ENCODE results near the gene TNFRSF4.

The TNFRSF4 gene

DNA sequence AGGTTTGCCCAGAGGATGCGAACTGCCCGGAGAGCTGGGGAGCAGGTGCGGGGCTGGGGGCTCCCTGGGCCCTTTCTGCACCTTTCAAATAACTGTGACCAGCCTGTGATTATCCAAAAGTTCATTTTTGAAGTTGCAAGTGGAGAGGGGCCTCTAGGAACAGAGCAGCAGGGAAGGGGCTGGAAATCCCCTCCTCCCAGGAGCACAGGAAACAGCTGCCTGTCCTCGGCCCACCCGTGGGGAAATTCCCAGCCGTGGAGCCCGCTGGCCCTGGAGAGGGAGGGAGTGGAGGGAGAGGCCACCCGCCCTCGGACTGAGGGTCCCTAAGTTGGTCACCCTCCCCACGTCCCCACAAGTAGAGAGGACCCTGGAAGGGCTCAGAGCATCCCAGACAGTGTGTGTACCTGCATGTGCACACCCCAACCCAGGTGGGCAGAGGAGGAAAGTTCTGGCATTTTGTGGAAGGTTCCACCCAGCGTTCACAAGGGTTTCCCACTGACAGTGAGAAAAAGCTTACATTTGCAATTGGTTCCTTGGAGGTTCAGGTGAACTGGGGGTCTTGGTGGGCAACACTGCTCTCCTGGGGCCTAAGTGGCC is 1.2 kb upstream of the TNFRSF4 start:
- H3K27ac ChIP-seq = no peak overlapping the region

DNA sequence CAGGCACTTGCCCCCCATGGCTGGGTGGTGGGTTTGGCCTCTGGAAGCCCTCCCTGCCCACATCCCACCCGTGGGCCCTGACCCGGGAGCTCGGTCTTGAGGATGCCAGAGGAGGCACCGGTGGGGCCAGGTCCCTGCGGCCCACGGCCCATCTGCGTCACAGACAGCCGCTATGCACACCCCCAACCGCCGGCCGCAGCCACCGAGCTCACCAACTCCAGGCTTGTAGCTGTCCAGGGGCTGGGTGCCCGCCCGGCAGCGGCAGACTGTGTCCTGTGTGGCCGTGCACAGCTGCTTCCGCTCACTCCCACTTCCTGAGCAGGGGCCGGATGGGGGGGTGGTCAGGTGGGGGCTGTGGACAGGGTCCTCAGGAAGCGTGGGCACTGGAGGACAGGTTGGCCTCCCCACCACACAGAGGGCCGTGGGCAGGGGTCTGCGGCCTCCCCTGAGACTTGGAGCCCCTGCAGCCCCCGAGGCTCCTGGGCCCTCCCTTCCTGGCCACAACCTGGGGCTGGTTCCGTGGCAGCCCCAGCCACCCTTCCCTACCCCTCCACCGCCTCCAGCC is 1.1 kb downstream of the TNFRSF4 start:
- no peak for TF ChIP-seq ZFX (IDR thresholded peaks at IDR 0.05; ENCODE audit: borderline replicate concordance)
- TF ChIP-seq, protein P1, sequence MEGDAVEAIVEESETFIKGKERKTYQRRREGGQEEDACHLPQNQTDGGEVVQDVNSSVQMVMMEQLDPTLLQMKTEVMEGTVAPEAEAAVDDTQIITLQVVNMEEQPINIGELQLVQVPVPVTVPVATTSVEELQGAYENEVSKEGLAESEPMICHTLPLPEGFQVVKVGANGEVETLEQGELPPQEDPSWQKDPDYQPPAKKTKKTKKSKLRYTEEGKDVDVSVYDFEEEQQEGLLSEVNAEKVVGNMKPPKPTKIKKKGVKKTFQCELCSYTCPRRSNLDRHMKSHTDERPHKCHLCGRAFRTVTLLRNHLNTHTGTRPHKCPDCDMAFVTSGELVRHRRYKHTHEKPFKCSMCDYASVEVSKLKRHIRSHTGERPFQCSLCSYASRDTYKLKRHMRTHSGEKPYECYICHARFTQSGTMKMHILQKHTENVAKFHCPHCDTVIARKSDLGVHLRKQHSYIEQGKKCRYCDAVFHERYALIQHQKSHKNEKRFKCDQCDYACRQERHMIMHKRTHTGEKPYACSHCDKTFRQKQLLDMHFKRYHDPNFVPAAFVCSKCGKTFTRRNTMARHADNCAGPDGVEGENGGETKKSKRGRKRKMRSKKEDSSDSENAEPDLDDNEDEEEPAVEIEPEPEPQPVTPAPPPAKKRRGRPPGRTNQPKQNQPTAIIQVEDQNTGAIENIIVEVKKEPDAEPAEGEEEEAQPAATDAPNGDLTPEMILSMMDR (IDR thresholded peaks at IDR 0.05) = no peak
- no peak overlapping the region for H3K27ac ChIP-seq

More for the DNA sequence above, 1.2 kb upstream of the TNFRSF4 start:
- no peak for TF ChIP-seq ZFX (IDR thresholded peaks at IDR 0.05; ENCODE audit: borderline replicate concordance)
- TF ChIP-seq, protein P1 (IDR thresholded peaks at IDR 0.05) = no peak

DNA sequence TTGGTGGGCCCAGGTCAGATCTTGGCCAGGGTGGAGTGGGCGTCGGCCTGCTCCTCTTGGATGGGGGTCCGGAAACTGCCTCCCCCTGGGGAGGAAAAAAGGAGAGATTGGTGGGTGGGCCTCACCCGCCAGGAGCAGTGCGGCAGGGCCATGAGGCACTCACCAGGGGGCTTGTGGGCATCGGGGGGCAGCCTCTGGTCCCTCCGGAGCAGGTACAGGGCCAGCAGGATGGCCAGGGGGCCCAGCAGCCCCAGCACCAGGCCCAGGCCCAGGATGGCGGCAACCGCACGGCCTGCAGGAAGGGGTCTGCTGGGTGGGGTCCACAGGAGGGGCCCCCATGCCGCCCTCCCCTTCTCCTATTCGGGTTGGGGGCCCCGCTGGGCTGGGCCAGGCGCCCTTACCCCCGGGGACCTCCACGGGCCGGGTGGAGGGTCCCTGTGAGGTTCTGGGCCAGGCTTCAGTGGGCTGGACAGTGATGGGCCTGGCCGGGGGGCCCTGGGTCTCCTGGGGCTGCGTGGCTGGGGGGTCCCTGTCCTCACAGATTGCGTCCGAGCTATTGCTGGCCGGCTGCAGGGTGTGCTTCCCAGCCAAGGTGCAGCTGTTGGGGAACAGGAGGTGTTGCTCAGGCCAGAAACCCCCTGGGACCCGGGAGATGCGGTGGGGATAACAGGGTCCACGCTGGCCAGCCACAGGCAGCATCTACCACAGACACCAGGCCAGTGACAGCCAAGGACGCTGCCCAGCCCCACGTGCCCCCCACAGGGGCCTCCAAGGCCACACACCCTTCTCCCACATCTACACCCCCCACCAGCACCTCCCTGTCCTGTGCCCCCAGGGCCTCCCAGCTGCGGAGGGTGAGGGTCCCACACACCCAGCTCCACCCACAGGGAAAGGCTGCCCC is 2.2 kb downstream of the TNFRSF4 start:
- TF ChIP-seq ZFX (IDR thresholded peaks at IDR 0.05; ENCODE audit: borderline replicate concordance) = no peak
- TF ChIP-seq, protein P1 (IDR thresholded peaks at IDR 0.05) = no peak
- no peak overlapping the region for H3K27ac ChIP-seq

DNA sequence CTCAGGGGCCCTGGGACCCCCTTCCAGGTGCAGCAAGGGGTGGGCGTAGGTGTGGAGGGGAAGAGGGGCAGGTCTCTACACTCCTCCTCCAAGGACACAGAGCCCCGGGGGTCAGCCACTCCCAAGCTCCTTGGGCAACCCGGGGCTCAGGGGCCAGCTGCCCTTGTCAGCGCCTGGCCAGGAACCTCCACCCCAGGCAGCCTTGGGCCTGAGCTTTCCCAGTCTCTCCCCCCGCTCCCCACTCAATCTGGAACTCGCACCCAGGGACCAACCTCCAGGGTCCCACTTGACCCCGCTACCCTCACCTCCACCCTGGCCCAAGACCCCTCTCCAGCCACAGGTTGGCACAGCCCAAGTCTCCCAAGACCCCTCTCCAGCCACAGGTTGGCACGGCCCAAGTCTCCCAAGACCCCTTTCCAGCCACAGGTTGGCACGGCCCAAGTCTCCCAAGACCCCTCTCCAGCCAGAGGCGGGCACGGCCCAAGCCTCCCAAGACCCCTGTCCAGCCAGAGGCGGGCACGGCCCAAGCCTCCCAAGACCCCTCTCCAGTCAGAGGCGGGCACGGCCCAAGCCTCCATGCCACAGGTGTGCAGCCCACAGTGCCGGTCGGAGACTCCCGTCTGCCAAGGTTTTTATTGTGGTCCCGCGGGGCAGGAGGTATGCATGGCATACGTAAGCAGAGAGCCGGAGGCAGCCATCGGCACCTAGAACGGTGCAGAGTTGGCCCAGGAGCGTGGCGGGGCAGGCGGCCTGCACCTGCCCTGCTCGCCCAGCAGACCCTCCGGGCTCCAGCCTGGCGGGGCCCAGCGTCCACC is 3.0 kb downstream of the TNFRSF4 start:
- H3K27ac ChIP-seq = no peak overlapping the region
- TF ChIP-seq, protein P1 (IDR thresholded peaks at IDR 0.05) = no peak
- TF ChIP-seq ZFX (IDR thresholded peaks at IDR 0.05; ENCODE audit: borderline replicate concordance) = no peak

DNA sequence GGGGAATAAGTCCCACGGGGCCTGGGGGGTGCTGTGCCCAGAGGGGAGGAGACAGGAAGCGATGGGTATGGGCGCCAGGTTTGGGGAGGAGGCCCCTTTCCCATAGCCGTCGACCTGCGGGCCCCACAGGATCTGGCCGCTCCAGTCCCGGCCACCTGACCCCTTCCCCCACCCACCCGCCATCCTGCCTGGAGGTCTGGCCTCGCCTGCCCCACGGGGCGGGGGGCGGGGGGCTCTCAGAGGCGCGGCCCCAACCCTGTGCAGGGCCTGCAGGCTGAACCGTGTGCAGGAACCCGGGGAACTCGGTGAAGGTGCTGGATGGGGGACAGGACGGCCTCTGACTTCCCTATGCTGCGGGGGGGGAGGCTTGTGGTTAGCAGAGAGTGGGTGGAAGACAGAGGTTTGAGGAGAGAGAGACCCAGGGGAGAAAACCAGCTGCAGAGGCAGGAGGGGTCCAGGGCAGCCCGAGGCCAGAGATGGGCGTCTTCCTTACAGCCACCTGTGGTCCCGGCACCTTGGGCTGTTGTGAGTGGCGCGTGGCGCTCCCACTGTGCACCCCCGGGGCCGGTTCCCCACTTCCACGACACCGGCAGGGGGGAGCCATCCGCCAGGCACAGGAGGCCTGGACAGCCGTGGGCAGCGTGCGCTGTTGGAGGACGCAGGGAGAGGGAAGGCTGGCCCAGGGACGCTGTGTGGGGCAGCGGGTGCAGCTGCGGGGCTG is 5.1 kb downstream of the TNFRSF4 start:
- H3K27ac ChIP-seq = no peak overlapping the region
- TF ChIP-seq ZFX (IDR thresholded peaks at IDR 0.05; ENCODE audit: borderline replicate concordance) = no peak
- TF ChIP-seq, protein P1 (IDR thresholded peaks at IDR 0.05) = no peak

DNA sequence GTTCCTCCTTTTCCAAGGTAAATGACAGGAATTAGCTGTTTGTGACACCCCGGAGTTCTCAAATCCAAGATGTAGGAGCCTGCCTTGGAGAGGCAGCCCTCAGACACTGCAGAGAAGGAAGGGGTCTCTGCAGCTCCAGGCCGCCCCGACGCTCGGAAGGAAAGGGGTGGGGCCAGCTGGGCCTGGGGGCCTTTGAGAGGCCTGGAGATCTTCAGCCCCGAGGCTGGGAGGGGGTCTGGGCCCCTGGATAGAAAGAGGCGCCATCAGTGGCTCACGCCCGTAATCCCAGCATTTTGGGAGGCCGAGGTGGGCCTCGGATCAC is 6.4 kb downstream of the TNFRSF4 start:
- no peak overlapping the region for H3K27ac ChIP-seq

More for the DNA sequence above, 6.4 kb downstream of the TNFRSF4 start:
- TF ChIP-seq ZFX (IDR thresholded peaks at IDR 0.05; ENCODE audit: borderline replicate concordance) = no peak
- TF ChIP-seq, protein P1 (IDR thresholded peaks at IDR 0.05) = no peak

Data from 22Rv1 (cell line).